HepG2 (cell line): Measurements from ENCODE around the gene BTBD19. TPM values are rescaled to one million over a fixed set of nuclear protein-coding genes. Genes with fewer than 3 reads are reported as not detected.
A peak's percentile ranks its signal among the peaks of the same experiment; 100 is the strongest.

Experiments
- ATAC-seq: fragments of 200-7000 bp; cut with Tn5 transposase; 3 replicates; pipeline ENCODE4 v1.9.1; 2020; ENCODE audit warnings: mild to moderate bottlenecking, moderate library complexity
- BruUV-seq: library from RNA; stranded (reverse); fragments of 400-500 nt; replicated peaks from 2 replicates; lab custom pipeline; 2021; lab: Mats Ljungman, UMichigan
- CTCF ChIA-PET: fragments of 300-600 bp; formaldehyde crosslinking; extraction: SDS; loops from one replicate; lab custom pipeline; 2021; ENCODE audit warnings: low total read pairs, inconsistent platforms, low intra/inter-chr PET ratio; lab: Yijun Ruan, JAX
- POLR2A ChIA-PET: fragments of 350-600 bp; sonication (Branson Sonifier 250); formaldehyde crosslinking; loops from one replicate; lab custom pipeline; 2020; ENCODE audit warnings: antibody characterized with exemption, inconsistent platforms; lab: Yijun Ruan, JAX
- DNase-seq: peaks from one replicate; pipeline ENCODE4 v3.0.0-alpha.2; 2015; ENCODE audit warnings: low spot score
- FAIRE-seq: peaks from 3 replicates; lab custom pipeline; 2011; peaks lifted over from hg19 to GRCh38; lab: Jason Lieb, UNC
- H2AFZ ChIP-seq: one replicate; pipeline ENCODE4 v1.6.1; 2011; ENCODE audit warnings: low read length, inconsistent platforms
- H3K27ac ChIP-seq: fragments of 300-600 bp; 3 replicates; pipeline ENCODE4 v1.8.0; 2011; ENCODE audit warnings: mixed run types, mild to moderate bottlenecking, mixed read lengths, low read length, inconsistent platforms; ENCODE audit not compliant: insufficient read depth; ENCODE audit errors: extremely low read length
- H3K27me3 ChIP-seq, 2 experiments: fragments of 200-600 bp in 1 of 2; 2 replicates in 1 of 2; 3 replicates in 1 of 2; pipeline versions ENCODE4 v1.6.0 to v1.8.0; 2011; ENCODE audit warnings: low read length in 2 of 2, mild to moderate bottlenecking in 2 of 2, moderate library complexity in 2 of 2, inconsistent platforms in 1 of 2; ENCODE audit not compliant: insufficient read depth in 2 of 2, control insufficient read depth in 1 of 2
- H3K36me3 ChIP-seq, 2 experiments: fragments of 200-600 bp in 1 of 2; replicated peaks in 1 of 2; 2 replicates in 1 of 2; 3 replicates in 1 of 2; pipeline versions ENCODE4 v1.5.1 to v1.8.0; 2011; ENCODE audit warnings: low read length in 2 of 2, inconsistent platforms in 1 of 2; ENCODE audit not compliant: insufficient read depth in 2 of 2, control insufficient read depth in 1 of 2
- H3K4me1 ChIP-seq: 2 replicates; pipeline ENCODE4 v1.5.1; 2012; ENCODE audit warnings: low read length, inconsistent platforms; ENCODE audit not compliant: insufficient read depth
- H3K4me2 ChIP-seq: 2 replicates; pipeline ENCODE4 v1.6.0; 2011; ENCODE audit warnings: low read depth, low read length, inconsistent platforms
- H3K4me3 ChIP-seq, 3 experiments: fragments of 200-600 bp in 1 of 3; sonication (generic), shearing (Covaris generic) in 1 of 3; replicated peaks in 1 of 3; 2 replicates each; pipeline ENCODE4 v1.5.1; 2011 to 2016; ENCODE audit warnings: low read length in 3 of 3, inconsistent platforms in 2 of 3, low read depth in 2 of 3, mild to moderate bottlenecking in 2 of 3, control low read depth in 1 of 3, mixed read lengths in 1 of 3; ENCODE audit not compliant: insufficient read depth in 1 of 3
- H3K79me2 ChIP-seq: one replicate; pipeline ENCODE4 v1.6.1; 2011; ENCODE audit warnings: low read length, inconsistent platforms; ENCODE audit not compliant: insufficient read depth
- H3K9ac ChIP-seq: 2 replicates; pipeline ENCODE4 v1.6.0; 2011; ENCODE audit warnings: mild to moderate bottlenecking, low read depth, low read length, inconsistent platforms; ENCODE audit not compliant: insufficient read depth
- H3K9me3 ChIP-seq: 2 replicates; pipeline ENCODE4 v1.5.1; 2012; ENCODE audit warnings: mild to moderate bottlenecking, low read length
- H4K20me1 ChIP-seq: 2 replicates; pipeline ENCODE4 v1.6.0; 2011; ENCODE audit warnings: inconsistent platforms, mild to moderate bottlenecking, low read length, moderate library complexity; ENCODE audit not compliant: insufficient read depth
- AHDC1 ChIP-seq: sonication (generic); formaldehyde crosslinking; IDR thresholded peaks from 2 replicates; pipeline ENCODE4 v1.5.1; 2020; ENCODE audit warnings: mild to moderate bottlenecking, missing genetic modification reagents, borderline replicate concordance
- IRF2 ChIP-seq: IDR thresholded peaks from 2 replicates; pipeline ENCODE4 v1.6.1; 2018; ENCODE audit warnings: missing genetic modification reagents, missing compliant biosample characterization
- JUND ChIP-seq: sonication (generic); formaldehyde crosslinking; IDR thresholded peaks from 2 replicates; pipeline ENCODE4 v1.8.0; 2022; ENCODE audit warnings: mild to moderate bottlenecking, missing genetic modification reagents
- MAFG ChIP-seq: sonication (generic); formaldehyde crosslinking; IDR thresholded peaks from 2 replicates; pipeline ENCODE4 v1.5.1; 2020; ENCODE audit warnings: mild to moderate bottlenecking, missing genetic modification reagents
- NR2F6 ChIP-seq, 2 experiments: IDR thresholded peaks; 2 replicates each; pipeline ENCODE4 v1.6.1; 2016; ENCODE audit warnings: antibody characterized with exemption in 1 of 2, mild to moderate bottlenecking in 1 of 2
- TBP ChIP-seq: sonication (generic); formaldehyde crosslinking; IDR thresholded peaks from 2 replicates; pipeline ENCODE4 v1.5.0; 2020; ENCODE audit warnings: missing genetic modification reagents
- TCF12 ChIP-seq, 2 experiments: fragments of 450-650 bp in 1 of 2; sonication (generic) in 1 of 2; formaldehyde crosslinking in 1 of 2; IDR thresholded peaks; 2 replicates each; pipeline versions ENCODE4 v1.6.1 to v1.8.0; 2017 to 2022; ENCODE audit warnings: antibody characterized with exemption in 1 of 2, mild to moderate bottlenecking in 1 of 2, missing genetic modification reagents in 1 of 2, moderate library complexity in 1 of 2
- U2AF2 ChIP-seq: fragments of 200-400 bp; formaldehyde crosslinking; IDR thresholded peaks from 2 replicates; pipeline ENCODE4 v1.6.1; 2017; ENCODE audit warnings: low read depth, mild to moderate bottlenecking, low read length
- ZFYVE20 ChIP-seq: sonication (generic); formaldehyde crosslinking; IDR thresholded peaks from 2 replicates; pipeline ENCODE4 v1.8.0; 2023; ENCODE audit warnings: low read depth, mild to moderate bottlenecking, moderate library complexity, missing genetic modification reagents, borderline replicate concordance
- ZMAT5 ChIP-seq: sonication (generic); formaldehyde crosslinking; IDR thresholded peaks from 2 replicates; pipeline ENCODE4 v1.5.0; 2020; ENCODE audit warnings: mild to moderate bottlenecking, low read depth, missing genetic modification reagents, borderline replicate concordance
- ZMYM2 ChIP-seq: sonication (generic); formaldehyde crosslinking; IDR thresholded peaks from 2 replicates; pipeline ENCODE4 v1.8.0; 2022; ENCODE audit warnings: mild to moderate bottlenecking, missing genetic modification reagents
- ZNF256 ChIP-seq: sonication (generic); formaldehyde crosslinking; conservative IDR thresholded peaks from 2 replicates; pipeline ENCODE4 v1.4.0; 2020; ENCODE audit warnings: missing genetic modification reagents
- ZNF619 ChIP-seq: sonication (generic); formaldehyde crosslinking; IDR thresholded peaks from 2 replicates; pipeline ENCODE4 v1.4.0; 2020; ENCODE audit warnings: mild to moderate bottlenecking, missing genetic modification reagents
- ZNF749 ChIP-seq: sonication (generic); formaldehyde crosslinking; IDR thresholded peaks from 2 replicates; pipeline ENCODE4 v1.8.0; 2022; ENCODE audit warnings: mild to moderate bottlenecking, missing genetic modification reagents, moderate library complexity, borderline replicate concordance
- WGBS: methylation state at CpG from one replicate; pipeline ENCODE4 v1.1.6; 2017; ENCODE audit warnings: low lambda C conversion rate; 5-methylcytosine and 5-hydroxymethylcytosine counted together
- in situ Hi-C: cut with HindIII; loops from 2 replicates; pipeline ENCODE4 v1.10.0; 2017; ENCODE audit warnings: low pct_unique_long_range_greater_than_20kb; ENCODE audit not compliant: extremely low pct_ligation_motif_present
- intact Hi-C: fragments of 100-400 bp; cut with micrococcal nuclease; formaldehyde crosslinking; loops from one replicate; pipeline ENCODE4 v1.10.0; 2022; ENCODE audit not compliant: unreplicated experiment
- polyA plus RNA-seq, 8 experiments: library from polyadenylated mRNA; depleted of rRNA in 3 of 8; stranded (reverse) in 7 of 8; unstranded in 1 of 8; fragments of >200 nt; fragmentation: Illumina TruSeq in 4 of 8; extraction: Trizol in 4 of 8; gene quantifications; 2 replicates each; pipeline versions ENCODE4 v1.2.1 to v1.2.3, GENCODE V29; 2011 to 2016; ENCODE audit warnings: low read depth in 4 of 8, missing spikeins in 1 of 8, mixed read lengths in 1 of 8; ENCODE audit not compliant: insufficient read depth in 1 of 8
- total RNA-seq, 5 experiments: library from RNA; depleted of rRNA; stranded (reverse); fragments of >200 nt; fragmentation: Illumina TruSeq; extraction: Trizol; gene quantifications; 2 replicates each; pipeline ENCODE4 v1.2.3, GENCODE V29; 2016; ENCODE audit warnings: low read depth in 1 of 5
- TF ChIP-seq, protein P1 (sequence below): IDR thresholded peaks from 2 replicates; pipeline ENCODE4 v1.6.1; 2016; ENCODE audit warnings: missing biosample characterization, missing genetic modification reagents, low read depth

Gene BTBD19
- total and polyA plus RNA-seq, 2 of the 13 experiments (the other 11 are each of a cell fraction or from before 2014, with no cell fraction given): 2.7 to 6.7 TPM

- BruUV-seq: no TSS peak
- DNase-seq (no peak), FAIRE-seq (peak; percentile 46), ATAC-seq (peak; percentile 33)
- Histone ChIP-seq H3K27ac (peak overlapping the region; percentile 100), H3K79me2 (no peaks in the 10 kb centered on the region), H3K4me2 (peak overlapping the region; percentile 87), H3K9me3 (no peaks in the 10 kb centered on the region), H3K36me3 (no peaks in the 10 kb centered on the region; a peak in 1 of 5 replicates), H3K9ac (peak overlapping the region; percentile 99), H3K27me3 (no peaks in the 10 kb centered on the region), H2AFZ (no peak overlapping the region), H3K4me1 (peaks cover 23% of the 10 kb centered on the region), H4K20me1 (no peaks in the 10 kb centered on the region), H3K4me3 (peak overlapping the region; percentile 57 to 80 (median 64))
- WGBS: 18% methylated on average over 15 of the region's 25 CpGs
- in situ Hi-C loops (no loop called here), intact Hi-C loops (loop anchor here (10.0 kb wide), 1 partner anchor 484 kb away; no protein-coding TSS in a partner anchor)
- CTCF ChIA-PET: no interaction called here
- POLR2A ChIA-PET: interaction anchor here (1.2 to 11.3 kb wide), 14 partner anchors 10 to 679 kb away, joined by 3 to 570 read pairs (median 24); partner anchors contain the start of genes BTBD19, CCDC163, DYNLT4 and HECTD3
- TF ChIP-seq JUND (CRISPR knock-in tag) (no peak), ZNF749 (CRISPR knock-in tag) (no peak), ZNF619 (CRISPR knock-in tag) (0 out of 2 replicates have a peak, but pooled peaks have one; percentile 12), U2AF2 (no peak), TCF12 (IDR thresholded peaks at IDR 0.05) (no peak), TCF12 (CRISPR knock-in tag; IDR thresholded peaks at IDR 0.05) (peak; percentile 48; the same call in 1 of the 2 replicates), ZNF256 (no peak), ZMYM2 (CRISPR knock-in tag) (no peak), ZFYVE20 (CRISPR knock-in tag) (no peak), MAFG (no peak), ZMAT5 (CRISPR knock-in tag) (no peak), NR2F6 (IDR thresholded peaks at IDR 0.05) (0 out of 2 replicates have a peak, but pooled peaks have one; percentile 2), NR2F6 (CRISPR knock-in tag; IDR thresholded peaks at IDR 0.05) (no peak), AHDC1 (CRISPR knock-in tag) (no peak), IRF2 (CRISPR knock-in tag) (0 out of 2 replicates have a peak, but pooled peaks have one; percentile 7), TBP (no peak)
- TF ChIP-seq, protein P1, sequence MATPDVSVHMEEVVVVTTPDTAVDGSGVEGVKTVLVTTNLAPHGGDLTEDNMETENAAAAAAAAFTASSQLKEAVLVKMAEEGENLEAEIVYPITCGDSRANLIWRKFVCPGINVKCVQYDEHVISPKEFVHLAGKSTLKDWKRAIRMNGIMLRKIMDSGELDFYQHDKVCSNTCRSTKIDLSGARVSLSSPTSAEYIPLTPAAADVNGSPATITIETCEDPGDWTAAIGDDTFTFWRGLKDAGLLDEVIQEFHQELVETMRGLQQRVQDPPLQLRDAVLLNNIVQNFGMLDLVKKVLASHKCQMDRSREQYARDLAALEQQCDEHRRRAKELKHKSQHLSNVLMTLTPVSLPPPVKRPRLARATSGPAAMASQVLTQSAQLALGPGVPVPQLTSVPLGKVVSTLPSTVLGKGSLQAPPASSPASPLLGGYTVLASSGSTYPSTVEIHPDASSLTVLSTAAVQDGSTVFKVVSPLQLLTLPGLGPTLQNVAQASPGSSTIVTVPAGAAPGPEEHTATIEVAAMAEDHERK (CRISPR knock-in tag): no peak
Measured at GRCh38 chr1:44820328-44821239, 12.3 kb downstream of the BTBD19 start.
